ENCODE measurements around the gene DISC1. TPM values are rescaled to one million over a fixed set of nuclear protein-coding genes. Genes with fewer than 3 reads are reported as not detected.
"Not testable (repeated sequence)": the region's sequence is repeated elsewhere in the genome, so short reads cannot be mapped to it uniquely, and the experiment has no call there.

The DISC1 gene
- total RNA-seq, 1 donor from 2014 or later, result 10.5 TPM

- intact Hi-C loops (cut with micrococcal nuclease), result no loop called here
Measured at GRCh38 chr1:231634323-231635013, 7.9 kb downstream of the DISC1 start.

GRCh38 chr1:231636157-231636556 lies 9.6 kb downstream of the DISC1 start:
- intact Hi-C loops (cut with micrococcal nuclease), result no loop called here

DNA sequence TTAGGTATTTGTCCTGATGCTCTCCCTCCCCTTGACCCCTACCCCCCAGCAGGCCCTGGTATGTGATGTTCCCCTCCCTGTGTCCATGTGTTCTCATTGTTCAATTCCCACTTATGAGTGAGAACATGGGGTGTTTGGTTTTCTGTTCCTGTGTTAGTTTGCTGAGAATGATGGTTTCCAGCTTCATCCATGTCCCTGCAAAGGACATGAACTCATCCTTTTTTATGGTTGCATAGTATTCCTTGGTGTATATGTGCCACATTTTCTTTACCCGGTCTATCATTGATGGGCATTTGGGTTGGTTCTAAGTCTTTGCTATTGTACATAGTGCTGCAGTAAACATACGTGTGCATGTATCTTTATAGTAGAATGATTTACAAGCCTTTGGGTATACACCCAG lies 10.3 kb downstream of the DISC1 start:
- intact Hi-C loops (cut with micrococcal nuclease), result not testable (repeated sequence)

DNA sequence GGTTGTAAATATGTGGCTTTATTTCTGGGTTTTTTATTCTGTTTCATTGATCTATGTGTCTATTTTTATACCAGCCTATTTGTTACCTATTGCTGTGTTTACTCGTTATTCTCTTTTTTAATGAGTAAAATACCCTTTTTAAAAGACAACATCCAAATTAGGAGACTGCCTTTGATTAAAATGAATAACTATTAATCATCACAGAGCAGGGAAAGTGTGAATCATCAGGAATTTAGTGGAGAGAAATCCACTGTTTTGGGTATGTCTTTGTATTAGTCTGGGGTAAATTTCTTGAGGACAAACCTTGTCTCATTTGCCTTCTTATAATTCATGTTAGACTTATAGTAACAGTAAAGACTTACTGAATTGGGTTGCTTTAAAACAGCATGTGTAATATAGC lies 12.1 kb downstream of the DISC1 start:
- intact Hi-C loops (cut with micrococcal nuclease), result no loop called here

DNA sequence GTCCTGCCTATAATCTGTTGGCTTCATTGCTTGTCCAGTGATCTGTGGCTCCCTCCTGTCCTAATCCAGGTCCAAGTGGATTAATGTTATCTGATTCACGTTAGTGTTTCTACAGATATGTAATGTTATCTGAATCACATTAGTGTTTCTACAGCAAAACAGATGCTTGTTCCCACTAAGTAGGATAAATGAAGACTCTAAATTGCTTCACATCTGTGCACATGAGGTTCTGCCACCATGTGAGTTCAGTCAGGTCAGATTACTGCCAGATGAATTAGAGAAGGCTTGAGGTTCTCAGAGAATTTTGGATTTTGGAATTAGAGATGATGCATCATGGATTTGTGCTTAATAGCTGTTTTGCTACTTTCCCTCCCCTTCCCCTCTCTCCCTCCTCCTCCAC lies 13.2 kb downstream of the DISC1 start:
- intact Hi-C loops (cut with micrococcal nuclease), result no loop called here

GRCh38 chr1:231641444-231641843 lies 14.9 kb downstream of the DISC1 start:
- intact Hi-C loops (cut with micrococcal nuclease), result not testable (repeated sequence)

GRCh38 chr1:231642061-231642460 lies 15.5 kb downstream of the DISC1 start:
- intact Hi-C loops (cut with micrococcal nuclease), result not testable (repeated sequence)

- intact Hi-C loops (cut with micrococcal nuclease), result no loop called here
Measured at GRCh38 chr1:231642618-231643017, 16.0 kb downstream of the DISC1 start.

- intact Hi-C loops (cut with micrococcal nuclease), result no loop called here
Measured at GRCh38 chr1:231643071-231643934, 16.7 kb downstream of the DISC1 start.

- intact Hi-C loops (cut with micrococcal nuclease), result no loop called here
Measured at GRCh38 chr1:231643935-231644237, 17.3 kb downstream of the DISC1 start.

DNA sequence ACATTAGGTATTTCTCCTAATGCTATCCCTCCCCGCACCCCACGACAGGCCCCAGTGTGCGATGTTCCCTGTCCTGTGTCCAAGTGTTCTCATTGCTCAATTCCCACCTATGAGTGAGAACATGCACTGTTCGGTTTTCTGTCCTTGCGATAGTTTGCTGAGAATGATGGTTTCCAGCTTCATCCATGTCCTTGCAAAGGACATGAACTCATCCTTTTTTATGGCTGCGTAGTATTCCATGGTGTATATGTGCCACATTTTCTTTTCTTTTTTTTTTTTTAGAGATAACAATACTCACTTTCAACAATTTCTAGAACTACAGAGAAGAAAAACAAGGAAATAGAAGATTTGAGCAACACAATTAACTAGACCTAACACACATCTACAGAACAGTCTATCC lies 19.0 kb downstream of the DISC1 start:
- intact Hi-C loops (cut with micrococcal nuclease), result not testable (repeated sequence)

DNA sequence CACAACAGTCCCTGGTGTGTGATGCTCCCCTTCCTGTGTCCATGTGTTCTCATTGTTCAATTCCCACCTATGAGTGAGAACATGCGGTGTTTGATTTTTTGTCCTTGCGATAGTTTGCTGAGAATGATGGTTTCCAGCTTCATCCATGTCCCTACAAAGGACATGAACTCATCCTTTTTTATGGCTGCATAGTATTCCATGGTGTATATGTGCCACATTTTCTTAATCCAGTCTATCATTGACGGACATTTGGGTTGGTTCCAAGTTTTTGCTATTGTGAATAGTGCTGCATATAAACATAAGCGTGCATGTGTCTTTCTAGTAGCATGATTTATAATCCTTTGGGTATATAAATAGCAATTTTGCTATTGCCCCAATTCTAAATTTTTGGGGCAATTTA lies 19.6 kb downstream of the DISC1 start:
- intact Hi-C loops (cut with micrococcal nuclease), result not testable (repeated sequence)

DNA sequence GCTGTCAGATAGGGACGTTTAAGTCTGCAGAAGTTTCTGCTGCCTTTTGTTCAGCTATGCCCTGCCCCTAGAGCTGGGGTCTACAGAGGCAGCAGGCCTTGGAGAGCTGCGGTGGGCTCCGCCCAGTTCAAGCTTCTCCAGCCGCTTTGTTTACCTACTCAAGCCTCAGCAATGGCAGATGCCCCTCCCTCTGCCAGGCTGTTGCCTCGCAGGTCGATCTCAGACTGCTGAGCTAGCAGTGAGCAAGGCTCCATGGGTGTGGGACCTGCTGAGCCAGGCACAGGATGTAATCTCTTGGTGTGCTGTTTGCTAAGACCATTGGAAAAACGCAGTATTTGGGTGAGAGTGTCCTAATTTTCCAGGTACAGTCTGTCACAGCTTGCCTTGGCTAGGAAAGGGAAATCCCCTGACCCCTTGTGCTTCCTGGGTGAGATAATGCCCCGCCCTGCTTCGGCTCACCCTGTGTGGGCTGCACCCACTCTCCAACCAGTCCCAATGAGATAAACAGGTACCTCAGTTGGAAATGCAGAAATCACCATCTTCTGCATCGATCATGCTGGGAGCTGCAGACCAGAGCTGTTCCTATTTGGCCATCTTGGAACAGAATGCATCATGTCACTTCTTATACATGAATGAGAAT lies 25.2 kb downstream of the DISC1 start:
- intact Hi-C loops (cut with micrococcal nuclease), result not testable (repeated sequence)

- intact Hi-C loops (cut with micrococcal nuclease), result no loop called here
Measured at GRCh38 chr1:231653632-231654031, 27.0 kb downstream of the DISC1 start.

- intact Hi-C loops (cut with micrococcal nuclease), result no loop called here
Measured at GRCh38 chr1:231656741-231657140, 30.2 kb downstream of the DISC1 start.

GRCh38 chr1:231658223-231658622 lies 31.6 kb downstream of the DISC1 start:
- intact Hi-C loops (cut with micrococcal nuclease), result not testable (repeated sequence)

DNA sequence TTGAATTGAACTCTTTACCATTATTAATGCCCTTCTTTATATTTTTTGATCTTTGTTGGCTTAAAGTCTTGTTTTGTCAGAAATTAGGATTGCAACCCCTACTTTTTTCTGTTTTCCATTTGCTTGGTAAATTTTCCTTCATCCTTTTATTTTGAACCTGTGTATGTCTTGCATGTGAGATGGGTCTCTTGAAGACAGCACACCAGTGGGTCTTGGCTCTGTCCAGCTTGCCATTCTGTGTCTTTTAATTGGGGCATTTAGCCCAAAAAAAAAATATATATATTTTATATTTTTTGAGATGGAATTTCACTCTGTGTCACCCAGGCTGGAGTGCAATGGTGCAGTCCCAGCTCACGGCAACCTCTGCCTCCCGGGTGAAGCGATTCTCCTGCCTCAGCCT lies 33.6 kb downstream of the DISC1 start:
- intact Hi-C loops (cut with micrococcal nuclease), result no loop called here

- intact Hi-C loops (cut with micrococcal nuclease), result no loop called here
Measured at GRCh38 chr1:231663211-231663792, 36.7 kb downstream of the DISC1 start.

- intact Hi-C loops (cut with micrococcal nuclease), result no loop called here
Measured at GRCh38 chr1:231665101-231665500, 38.5 kb downstream of the DISC1 start.

GRCh38 chr1:231665726-231666125 lies 39.1 kb downstream of the DISC1 start:
- intact Hi-C loops (cut with micrococcal nuclease), result no loop called here

DNA sequence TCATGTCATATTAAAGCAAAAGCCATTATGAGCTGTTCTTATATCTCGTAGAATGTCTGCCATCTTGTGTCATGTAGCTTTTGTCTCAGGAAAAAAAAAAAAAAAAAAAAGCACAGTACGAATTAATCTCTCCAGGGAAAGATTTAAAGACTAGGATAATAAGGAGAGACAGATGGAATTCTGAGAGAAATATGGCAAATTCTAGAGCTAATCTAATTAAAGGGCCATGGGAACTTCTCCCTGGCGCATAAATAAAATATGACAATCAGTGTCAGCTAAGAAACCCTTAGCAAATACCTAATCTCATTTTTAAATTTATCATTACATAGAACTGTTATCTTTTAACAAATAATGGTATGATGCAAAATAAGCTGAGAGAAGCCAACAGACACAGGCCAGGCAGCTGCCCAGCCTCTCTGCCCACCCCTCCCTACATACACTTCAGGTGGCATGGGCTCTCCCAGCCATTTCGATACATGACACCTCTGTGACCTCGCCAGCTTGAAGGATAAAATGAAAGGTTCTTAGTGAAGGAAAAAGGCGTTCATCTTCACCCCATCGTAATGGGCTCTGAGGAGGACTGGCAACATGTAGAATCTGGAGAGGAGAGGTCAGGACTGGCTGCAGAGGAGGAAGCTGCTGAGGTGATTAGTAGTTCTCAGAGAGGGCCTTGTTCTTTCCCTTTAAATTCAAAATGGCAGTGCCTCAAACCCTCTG lies 39.8 kb downstream of the DISC1 start:
- intact Hi-C loops (cut with micrococcal nuclease), result no loop called here

Measured in T-helper 2 cell treated with Interferon-gamma antibody and Interleukin-4, amounts not matched to agents 100 ng/mL and 5 ng/mL, for 36 hours (primary cell).